Osteocyte (in vitro differentiated cells): ENCODE measurements around the gene RPUSD3. TPM values are rescaled to one million over a fixed set of nuclear protein-coding genes. Genes with fewer than 3 reads are reported as not detected.

Experiments used
- DNase-seq: peaks from one replicate; pipeline ENCODE4 v3.0.0; 2021; ENCODE audit warnings: mixed read lengths; ENCODE audit not compliant: unreplicated experiment; ENCODE audit errors: extremely low spot score
- H3K27ac Mint-ChIP-seq: one replicate; pipeline ENCODE4 v1.8.0; 2021; ENCODE audit warnings: mild to moderate bottlenecking, mixed read lengths; ENCODE audit not compliant: unreplicated experiment
- H3K27me3 Mint-ChIP-seq: one replicate; pipeline ENCODE4 v1.8.0; 2021; ENCODE audit warnings: mixed read lengths; ENCODE audit not compliant: unreplicated experiment
- H3K36me3 Mint-ChIP-seq: one replicate; pipeline ENCODE4 v1.8.0; 2021; ENCODE audit warnings: mixed read lengths; ENCODE audit not compliant: unreplicated experiment
- H3K4me1 Mint-ChIP-seq: one replicate; pipeline ENCODE4 v1.8.0; 2021; ENCODE audit warnings: mixed read lengths; ENCODE audit not compliant: unreplicated experiment
- H3K4me3 Mint-ChIP-seq: one replicate; pipeline ENCODE4 v1.8.0; 2021; ENCODE audit warnings: mild to moderate bottlenecking, moderate library complexity, mixed read lengths; ENCODE audit not compliant: unreplicated experiment
- H3K9me3 Mint-ChIP-seq: one replicate; pipeline ENCODE4 v1.8.0; 2021; ENCODE audit warnings: mixed read lengths; ENCODE audit not compliant: unreplicated experiment
- total RNA-seq: library from RNA; stranded (reverse); gene quantifications from 2 replicates; pipeline ENCODE4 v1.2.1, GENCODE V29; 2021
- TF ChIP-seq, protein P1 (sequence below): fragments of 200-600 bp; sonication (generic); IDR thresholded peaks from 2 replicates; pipeline ENCODE4 v1.5.0; 2021; ENCODE audit warnings: antibody characterized with exemption, mild to moderate bottlenecking, moderate library complexity

Gene RPUSD3
- total RNA-seq, 1 donor from 2014 or later: 36.1 TPM

DNA sequence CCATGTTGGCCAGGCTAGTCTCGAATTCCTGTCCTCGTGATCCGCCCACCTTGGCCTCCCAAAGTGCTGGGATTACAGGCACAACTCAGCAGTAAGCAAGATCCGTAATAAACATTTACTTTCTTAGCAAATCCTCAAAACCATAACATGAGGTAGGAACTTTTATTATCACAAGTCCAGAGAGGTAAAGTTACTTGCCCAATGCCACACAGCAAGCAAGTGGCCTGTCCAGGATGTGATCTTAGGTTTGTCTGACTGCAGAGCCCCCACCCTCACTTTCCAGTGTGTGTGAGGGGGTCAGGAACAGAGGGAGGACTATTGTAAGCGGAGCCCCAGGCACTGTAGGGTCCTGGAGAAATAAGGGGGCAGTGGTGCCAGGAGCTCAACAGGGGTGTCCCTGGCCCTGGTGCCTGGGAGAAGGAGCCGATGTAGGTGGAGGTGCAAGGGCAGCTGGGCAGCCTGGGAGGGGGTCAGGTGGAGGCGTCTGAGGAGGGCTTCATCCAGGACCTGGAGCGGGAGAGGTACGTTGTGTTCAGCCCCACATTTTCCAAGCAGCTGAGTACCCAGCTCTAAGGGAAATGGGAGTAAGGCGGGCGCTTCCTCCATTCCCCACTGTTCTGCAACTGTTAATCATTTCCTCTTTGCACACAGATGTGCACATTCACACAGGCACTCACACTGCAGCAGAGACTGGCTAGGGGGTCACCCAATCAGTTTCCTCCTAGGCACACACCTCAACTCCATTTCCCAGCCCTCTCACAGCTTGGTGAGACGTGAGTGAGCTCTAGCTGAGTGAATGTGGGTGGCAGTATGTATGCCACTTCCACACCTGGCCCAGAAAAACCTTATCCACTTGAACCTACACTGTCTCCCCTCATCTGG is 5.9 kb downstream of the RPUSD3 start:
- Mint-ChIP-seq H3K27ac (no peak overlapping the region), H3K4me3 (no peak overlapping the region), H3K36me3 (peaks cover 20% of the 10 kb centered on the region), H3K27me3 (no peaks in the 10 kb centered on the region), H3K4me1 (peaks cover 7% of the 10 kb centered on the region), H3K9me3 (no peaks in the 10 kb centered on the region)
- DNase-seq: no peak
- TF ChIP-seq, protein P1, sequence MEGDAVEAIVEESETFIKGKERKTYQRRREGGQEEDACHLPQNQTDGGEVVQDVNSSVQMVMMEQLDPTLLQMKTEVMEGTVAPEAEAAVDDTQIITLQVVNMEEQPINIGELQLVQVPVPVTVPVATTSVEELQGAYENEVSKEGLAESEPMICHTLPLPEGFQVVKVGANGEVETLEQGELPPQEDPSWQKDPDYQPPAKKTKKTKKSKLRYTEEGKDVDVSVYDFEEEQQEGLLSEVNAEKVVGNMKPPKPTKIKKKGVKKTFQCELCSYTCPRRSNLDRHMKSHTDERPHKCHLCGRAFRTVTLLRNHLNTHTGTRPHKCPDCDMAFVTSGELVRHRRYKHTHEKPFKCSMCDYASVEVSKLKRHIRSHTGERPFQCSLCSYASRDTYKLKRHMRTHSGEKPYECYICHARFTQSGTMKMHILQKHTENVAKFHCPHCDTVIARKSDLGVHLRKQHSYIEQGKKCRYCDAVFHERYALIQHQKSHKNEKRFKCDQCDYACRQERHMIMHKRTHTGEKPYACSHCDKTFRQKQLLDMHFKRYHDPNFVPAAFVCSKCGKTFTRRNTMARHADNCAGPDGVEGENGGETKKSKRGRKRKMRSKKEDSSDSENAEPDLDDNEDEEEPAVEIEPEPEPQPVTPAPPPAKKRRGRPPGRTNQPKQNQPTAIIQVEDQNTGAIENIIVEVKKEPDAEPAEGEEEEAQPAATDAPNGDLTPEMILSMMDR: no peak

DNA sequence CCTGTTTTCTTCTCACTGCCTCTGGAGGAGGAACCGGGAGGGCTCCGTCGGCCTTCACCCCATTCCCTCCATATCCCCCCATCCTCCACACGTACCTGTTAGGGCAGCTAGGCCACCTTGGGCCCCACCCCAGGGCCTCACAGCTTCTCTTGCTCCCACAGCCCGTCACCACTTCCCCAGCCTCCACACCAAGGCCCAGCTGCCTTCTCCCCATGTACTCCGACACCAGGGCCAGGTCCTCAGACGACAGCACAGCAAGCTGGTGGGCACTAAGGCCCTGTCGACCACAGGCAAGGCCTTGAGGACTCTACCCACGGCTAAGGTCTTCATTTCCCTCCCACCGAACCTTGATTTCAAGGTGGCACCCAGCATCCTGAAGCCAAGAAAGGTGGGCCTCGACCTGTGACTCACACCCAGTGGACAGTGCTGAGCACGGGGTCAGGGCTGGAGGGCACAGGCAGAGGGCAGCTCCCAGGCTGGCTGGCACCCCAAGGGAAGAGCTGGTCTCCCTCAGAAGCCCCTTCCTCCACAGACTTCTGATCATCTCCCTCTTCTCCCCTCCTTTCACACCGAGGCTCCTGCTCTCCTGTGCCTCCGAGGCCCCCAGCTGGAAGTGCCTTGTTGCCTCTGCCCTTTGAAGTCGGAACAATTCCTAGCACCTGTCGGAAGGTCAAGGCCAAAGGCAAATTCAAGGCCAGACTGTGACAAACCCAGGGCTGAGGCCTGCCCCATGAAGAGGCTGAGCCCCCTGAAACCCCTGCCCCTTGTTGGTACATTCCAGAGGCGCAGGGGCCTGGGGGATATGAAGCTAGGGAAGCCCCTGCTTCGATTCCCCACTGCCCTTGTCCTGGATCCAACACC is 9.1 kb downstream of the RPUSD3 start:
- no peak overlapping the region for H3K4me3 Mint-ChIP-seq
- H3K36me3 Mint-ChIP-seq: peaks cover 6% of the 10 kb centered on the region
- no peak for DNase-seq
- TF ChIP-seq, protein P1: no peak
- no peak overlapping the region for H3K27ac Mint-ChIP-seq
- H3K9me3 Mint-ChIP-seq: no peaks in the 10 kb centered on the region
- no peaks in the 10 kb centered on the region for H3K4me1 Mint-ChIP-seq
- no peaks in the 10 kb centered on the region for H3K27me3 Mint-ChIP-seq

GRCh38 chr3:9833078-9833477 is 10.7 kb downstream of the RPUSD3 start:
- no peak for DNase-seq
- Mint-ChIP-seq H3K9me3 (no peaks in the 10 kb centered on the region), H3K4me1 (no peaks in the 10 kb centered on the region), H3K4me3 (no peak overlapping the region), H3K36me3 (peaks cover 11% of the 10 kb centered on the region), H3K27ac (no peak overlapping the region), H3K27me3 (no peaks in the 10 kb centered on the region)
- TF ChIP-seq, protein P1: no peak

- no peak for DNase-seq
- Mint-ChIP-seq H3K9me3 (no peaks in the 10 kb centered on the region), H3K4me3 (no peak overlapping the region), H3K36me3 (peaks cover 11% of the 10 kb centered on the region), H3K27me3 (no peaks in the 10 kb centered on the region), H3K4me1 (no peaks in the 10 kb centered on the region), H3K27ac (no peak overlapping the region)
- TF ChIP-seq, protein P1: no peak
Measured at GRCh38 chr3:9831253-9831652, 12.6 kb downstream of the RPUSD3 start.
